MM.1S (cell line): Measurements from ENCODE around the gene FNDC11.

ENCODE experiments used
- DNase-seq: peaks from one replicate; pipeline ENCODE4 v3.0.0-alpha.2; 2015
- H2AFZ ChIP-seq: fragments of 300-600 bp; sonication (generic); 2 replicates; pipeline ENCODE4 v1.6.0; 2016; ENCODE audit warnings: antibody characterized with exemption, low read length
- H3F3A ChIP-seq: fragments of 300-600 bp; sonication (generic); 2 replicates; pipeline ENCODE4 v1.6.1; 2016; ENCODE audit warnings: mild to moderate bottlenecking, antibody characterized with exemption, low read length, moderate library complexity, mixed read lengths; ENCODE audit not compliant: insufficient read depth
- H3K27ac ChIP-seq: fragments of 300-600 bp; sonication (generic); 2 replicates; pipeline ENCODE4 v1.5.1; 2016; ENCODE audit warnings: mild to moderate bottlenecking, low read length
- H3K27me3 ChIP-seq: fragments of 300-600 bp; sonication (generic); replicated peaks from 2 replicates; pipeline ENCODE4 v1.6.0; 2016; ENCODE audit warnings: low read length; ENCODE audit not compliant: insufficient read depth
- H3K36me3 ChIP-seq: fragments of 300-600 bp; sonication (generic); replicated peaks from 2 replicates; pipeline ENCODE4 v1.6.1; 2016; ENCODE audit warnings: mild to moderate bottlenecking, low read length, mixed read lengths; ENCODE audit not compliant: insufficient read depth
- H3K4me1 ChIP-seq: fragments of 300-600 bp; sonication (generic); 2 replicates; pipeline ENCODE4 v1.6.1; 2016; ENCODE audit warnings: low read length, mixed read lengths
- H3K4me2 ChIP-seq: fragments of 300-600 bp; sonication (generic); 2 replicates; pipeline ENCODE4 v1.6.0; 2016; ENCODE audit warnings: low read depth, low read length
- H3K4me3 ChIP-seq: fragments of 300-600 bp; sonication (generic); 2 replicates; pipeline ENCODE4 v1.5.1; 2016; ENCODE audit warnings: low read length, mixed read lengths
- H3K79me2 ChIP-seq: fragments of 300-600 bp; sonication (generic); 2 replicates; pipeline ENCODE4 v1.6.1; 2016; ENCODE audit warnings: mixed run types, low read length, mixed read lengths
- H3K9ac ChIP-seq: fragments of 300-600 bp; sonication (generic); 2 replicates; pipeline ENCODE4 v1.6.1; 2016; ENCODE audit warnings: low read length, mixed read lengths
- H3K9me2 ChIP-seq: fragments of 300-600 bp; sonication (generic); replicated peaks from 2 replicates; pipeline ENCODE4 v1.6.1; 2016; ENCODE audit warnings: mild to moderate bottlenecking, low read length, mixed read lengths; ENCODE audit not compliant: insufficient read depth
- H3K9me3 ChIP-seq: fragments of 300-600 bp; sonication (generic); replicated peaks from 2 replicates; pipeline ENCODE4 v1.6.1; 2016; ENCODE audit warnings: mild to moderate bottlenecking, low read length, mixed read lengths; ENCODE audit not compliant: insufficient read depth
- H4K20me1 ChIP-seq: fragments of 300-600 bp; sonication (generic); 2 replicates; pipeline ENCODE4 v1.6.1; 2016; ENCODE audit warnings: mild to moderate bottlenecking, low read length, moderate library complexity, mixed read lengths; ENCODE audit not compliant: insufficient read depth
- CTCF ChIP-seq: fragments of 300-600 bp; sonication (generic); IDR thresholded peaks from 2 replicates; pipeline ENCODE4 v1.5.1; 2016; ENCODE audit warnings: antibody characterized with exemption, low read length, mixed read lengths
- EZH2 ChIP-seq: fragments of 300-600 bp; sonication (generic); optimal IDR thresholded peaks from 2 replicates; pipeline ENCODE3; 2017; ENCODE audit warnings: low read depth, mild to moderate bottlenecking, antibody characterized with exemption, low read length, mixed read lengths
- EZH2phosphoT487 ChIP-seq: fragments of 300-600 bp; sonication (generic); IDR thresholded peaks from 2 replicates; pipeline ENCODE4 v1.6.1; 2018; ENCODE audit warnings: antibody characterized with exemption, low read length

FNDC11 gene

GRCh38 chr20:63544241-63544957 lies 9.6 kb upstream of the FNDC11 start:
- DNase-seq: no peak
- Histone ChIP-seq H3F3A (no peaks in the 10 kb centered on the region), H3K27ac (no peak overlapping the region), H4K20me1 (no peaks in the 10 kb centered on the region; the same call in 1 of the 2 replicates), H3K4me3 (no peak overlapping the region), H3K9ac (no peak overlapping the region), H3K27me3 (peaks cover 96% of the 10 kb centered on the region), H2AFZ (no peak overlapping the region), H3K9me2 (no peaks in the 10 kb centered on the region), H3K36me3 (no peaks in the 10 kb centered on the region), H3K9me3 (no peaks in the 10 kb centered on the region), H3K4me1 (no peaks in the 10 kb centered on the region), H3K79me2 (no peaks in the 10 kb centered on the region), H3K4me2 (no peak overlapping the region)
- TF ChIP-seq CTCF (no peak), EZH2 (no peak), EZH2phosphoT487 (no peak)

- Histone ChIP-seq H3K4me2 (no peak overlapping the region), H3F3A (no peaks in the 10 kb centered on the region), H2AFZ (no peak overlapping the region), H3K36me3 (no peaks in the 10 kb centered on the region), H3K9me2 (no peaks in the 10 kb centered on the region), H3K4me3 (no peak overlapping the region), H3K27me3 (peaks cover 96% of the 10 kb centered on the region), H3K9ac (no peak overlapping the region), H3K4me1 (no peaks in the 10 kb centered on the region), H4K20me1 (no peaks in the 10 kb centered on the region; the same call in 1 of the 2 replicates), H3K27ac (no peak overlapping the region), H3K9me3 (no peaks in the 10 kb centered on the region), H3K79me2 (no peaks in the 10 kb centered on the region)
- no peak for DNase-seq
- TF ChIP-seq EZH2phosphoT487 (no peak), EZH2 (no peak), CTCF (no peak)
Observed at GRCh38 chr20:63544958-63545516, 8.9 kb upstream of the FNDC11 start.

- H3K9me3 ChIP-seq: no peaks in the 10 kb centered on the region
- H3K4me3 ChIP-seq: no peak overlapping the region
- no peak for DNase-seq
- H3K4me1 ChIP-seq: no peaks in the 10 kb centered on the region
- peaks cover 96% of the 10 kb centered on the region for H3K27me3 ChIP-seq
- H3K79me2 ChIP-seq: no peaks in the 10 kb centered on the region
- no peaks in the 10 kb centered on the region for H3K9me2 ChIP-seq
- H2AFZ ChIP-seq: no peak overlapping the region
- H3K27ac ChIP-seq: no peak overlapping the region
- H3F3A ChIP-seq: no peaks in the 10 kb centered on the region
- no peak overlapping the region for H3K4me2 ChIP-seq
- no peak for TF ChIP-seq EZH2
- no peak for TF ChIP-seq CTCF
- no peak for TF ChIP-seq EZH2phosphoT487
- no peak overlapping the region for H3K9ac ChIP-seq
- H4K20me1 ChIP-seq: no peaks in the 10 kb centered on the region; the same call in 1 of the 2 replicates
- H3K36me3 ChIP-seq: no peaks in the 10 kb centered on the region
Observed at GRCh38 chr20:63545814-63546213, 8.1 kb upstream of the FNDC11 start.
